Mucosa of descending colon (tissue), 3 donors: ENCODE data around the gene DOCK2. TPM values are rescaled to one million over a fixed set of nuclear protein-coding genes. Genes with fewer than 3 reads are reported as not detected.
A peak's percentile ranks its signal among the peaks of the same experiment; 100 is the strongest.

Experiments
- ATAC-seq: fragments of 200-7000 bp; cut with Tn5 transposase; one replicate; pipeline ENCODE4 v1.9.1; 2020; ENCODE audit warnings: mild to moderate bottlenecking, moderate library complexity
- DNase-seq, 3 donors: peaks; one replicate each; pipeline ENCODE4 v3.0.0-alpha.2; 2020
- H3K36me3 ChIP-seq: fragments of 200-600 bp; one replicate; pipeline ENCODE4 v1.8.0; 2021; ENCODE audit warnings: low read depth, mild to moderate bottlenecking
- H3K4me1 ChIP-seq: fragments of 200-600 bp; one replicate; pipeline ENCODE4 v1.8.0; 2021; ENCODE audit warnings: low read depth, mild to moderate bottlenecking
- H3K4me3 ChIP-seq: fragments of 200-600 bp; one replicate; pipeline ENCODE4 v1.8.0; 2021; ENCODE audit warnings: mild to moderate bottlenecking
- H3K9me3 ChIP-seq: fragments of 200-600 bp; one replicate; pipeline ENCODE4 v1.8.0; 2021; ENCODE audit warnings: mild to moderate bottlenecking
- intact Hi-C, 2 donors: fragments of 100-400 bp; cut with DNase I in 1 of 2; cut with micrococcal nuclease in 1 of 2; formaldehyde crosslinking; loops; one replicate each; pipeline versions ENCODE4 v1.11.0 to v1.11.1; 2022; cut with DNase I, micrococcal nuclease
- total RNA-seq, 3 donors: library from RNA; stranded (reverse); fragmentation: NEBNext Ultra II Directional in 2 of 3; extraction: Animal tissue kit (Norgen Biotek cat#: 25700) in 2 of 3; gene quantifications; one replicate each; pipeline versions ENCODE4 v1.2.1 to v1.2.4, GENCODE V29; 2021 to 2023
- TF ChIP-seq, protein P1 (sequence below): fragments of 200-600 bp; IDR thresholded peaks from one replicate; pipeline ENCODE4 v1.8.0; 2022; ENCODE audit warnings: antibody characterized with exemption, mild to moderate bottlenecking
- donor health status: DM: no; HTN: no; CAD: no; lungs with moderate emphysema.
- donor health status: DM: no; HTN: no; CAD: no.
- donor health status: DM: no; HTN: yes; CAD: no.

Gene DOCK2
- total RNA-seq, 3 donors from 2014 or later = 7.2 to 20.1 (median 18.1) TPM

DNA sequence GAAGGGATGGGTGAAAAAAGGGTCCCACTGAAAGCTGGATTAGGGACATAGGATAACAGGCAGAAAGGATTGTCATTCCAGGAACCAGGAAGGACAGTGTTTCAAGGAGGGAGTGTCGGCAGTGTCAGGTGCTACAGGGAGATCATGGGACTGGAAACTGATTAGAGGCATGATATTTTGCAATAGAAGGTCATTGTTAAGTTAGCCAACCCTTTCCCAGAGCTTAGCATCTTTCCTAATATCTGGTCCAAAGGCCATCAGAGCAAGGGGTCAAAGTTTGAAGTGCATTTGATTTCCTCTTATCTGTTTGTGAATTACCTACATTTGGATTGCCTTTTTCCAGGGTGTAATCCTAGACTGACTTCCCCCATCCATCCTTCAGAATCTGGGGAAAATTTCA, 91.3 kb downstream of the DOCK2 start:
- TF ChIP-seq, protein P1, sequence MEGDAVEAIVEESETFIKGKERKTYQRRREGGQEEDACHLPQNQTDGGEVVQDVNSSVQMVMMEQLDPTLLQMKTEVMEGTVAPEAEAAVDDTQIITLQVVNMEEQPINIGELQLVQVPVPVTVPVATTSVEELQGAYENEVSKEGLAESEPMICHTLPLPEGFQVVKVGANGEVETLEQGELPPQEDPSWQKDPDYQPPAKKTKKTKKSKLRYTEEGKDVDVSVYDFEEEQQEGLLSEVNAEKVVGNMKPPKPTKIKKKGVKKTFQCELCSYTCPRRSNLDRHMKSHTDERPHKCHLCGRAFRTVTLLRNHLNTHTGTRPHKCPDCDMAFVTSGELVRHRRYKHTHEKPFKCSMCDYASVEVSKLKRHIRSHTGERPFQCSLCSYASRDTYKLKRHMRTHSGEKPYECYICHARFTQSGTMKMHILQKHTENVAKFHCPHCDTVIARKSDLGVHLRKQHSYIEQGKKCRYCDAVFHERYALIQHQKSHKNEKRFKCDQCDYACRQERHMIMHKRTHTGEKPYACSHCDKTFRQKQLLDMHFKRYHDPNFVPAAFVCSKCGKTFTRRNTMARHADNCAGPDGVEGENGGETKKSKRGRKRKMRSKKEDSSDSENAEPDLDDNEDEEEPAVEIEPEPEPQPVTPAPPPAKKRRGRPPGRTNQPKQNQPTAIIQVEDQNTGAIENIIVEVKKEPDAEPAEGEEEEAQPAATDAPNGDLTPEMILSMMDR = no peak
- ATAC-seq = peak; percentile 18
- no peaks in the 10 kb centered on the region for H3K36me3 ChIP-seq

DNA sequence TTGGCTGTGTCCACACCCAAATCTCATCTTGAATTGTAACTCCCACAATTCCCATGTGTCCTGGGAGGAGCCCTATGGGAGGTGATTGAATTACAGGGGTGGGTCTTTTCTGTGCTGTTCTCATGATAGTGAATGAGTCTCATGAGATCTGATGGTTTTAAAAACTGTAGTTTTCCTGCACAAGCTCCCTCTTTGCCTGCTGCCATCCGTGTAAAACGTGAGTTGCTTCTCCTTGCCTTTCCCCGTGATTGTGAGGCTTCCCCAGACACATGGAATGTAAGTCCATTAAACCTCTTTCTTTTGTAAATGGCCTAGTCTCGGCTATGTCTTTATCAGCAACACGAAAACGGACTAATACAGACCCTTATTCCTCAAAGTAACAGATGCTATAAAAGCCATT, 94.1 kb downstream of the DOCK2 start:
- DNase-seq = no peak
- ATAC-seq = no peak
- Histone ChIP-seq H3K36me3 (no peaks in the 10 kb centered on the region), H3K4me1 (no peaks in the 10 kb centered on the region), H3K9me3 (no peaks in the 10 kb centered on the region), H3K4me3 (no peak overlapping the region)
- intact Hi-C loops = no loop called here
- TF ChIP-seq, protein P1 = no peak

More for the DNA sequence above, 91.3 kb downstream of the DOCK2 start:
- H3K9me3 ChIP-seq = no peaks in the 10 kb centered on the region
- intact Hi-C loops = no loop called here
- no peak for DNase-seq
- no peaks in the 10 kb centered on the region for H3K4me1 ChIP-seq
- H3K4me3 ChIP-seq = no peak overlapping the region

DNA sequence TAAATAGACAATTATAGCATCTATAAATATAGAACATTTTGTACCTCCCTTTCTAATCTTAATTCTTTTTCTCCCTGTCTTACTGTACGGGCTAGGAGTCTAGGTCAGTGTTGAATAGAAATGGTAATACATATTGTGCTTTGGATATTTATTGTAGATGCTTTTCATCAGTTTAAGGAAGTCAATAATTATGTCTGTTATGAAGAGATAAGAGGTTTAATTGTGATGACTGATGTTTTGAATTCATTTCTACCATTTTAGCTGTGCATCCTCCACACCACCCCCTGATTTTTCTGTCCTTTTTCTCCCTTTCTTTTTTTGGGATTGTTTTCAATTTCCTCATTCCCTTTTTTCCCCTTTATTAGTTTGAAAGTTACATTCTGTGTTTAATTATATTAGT, 95.8 kb downstream of the DOCK2 start:
- TF ChIP-seq, protein P1 = no peak
- intact Hi-C loops = no loop called here
- no peak for ATAC-seq
- H3K9me3 ChIP-seq = no peaks in the 10 kb centered on the region
- H3K36me3 ChIP-seq = no peaks in the 10 kb centered on the region
- no peaks in the 10 kb centered on the region for H3K4me1 ChIP-seq
- DNase-seq = no peak
- H3K4me3 ChIP-seq = no peak overlapping the region

DNA sequence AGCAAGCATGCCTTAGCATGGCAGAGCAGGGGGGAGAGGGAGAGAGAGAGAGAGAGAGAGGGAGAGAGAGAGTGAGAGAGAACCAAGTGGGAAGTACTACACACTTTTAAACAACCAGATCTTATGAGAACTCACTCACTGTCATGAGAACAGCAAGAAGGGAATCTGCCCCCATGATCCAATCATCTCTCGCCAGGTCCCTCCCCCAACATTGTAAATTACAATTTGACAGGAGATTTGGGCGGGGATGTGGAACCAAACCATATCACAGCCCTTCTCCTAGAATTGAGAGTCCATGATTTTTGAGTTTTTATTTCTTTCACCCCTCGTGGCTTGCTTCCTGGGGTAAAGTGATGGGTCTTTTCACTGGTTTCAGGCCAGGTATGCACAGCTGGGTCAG, 98.8 kb downstream of the DOCK2 start:
- TF ChIP-seq, protein P1 = no peak
- H3K9me3 ChIP-seq = no peaks in the 10 kb centered on the region
- intact Hi-C loops = no loop called here
- no peak overlapping the region for H3K4me3 ChIP-seq
- DNase-seq (no peak), ATAC-seq (no peak)
- H3K36me3 ChIP-seq = no peaks in the 10 kb centered on the region
- H3K4me1 ChIP-seq = no peaks in the 10 kb centered on the region

DNA sequence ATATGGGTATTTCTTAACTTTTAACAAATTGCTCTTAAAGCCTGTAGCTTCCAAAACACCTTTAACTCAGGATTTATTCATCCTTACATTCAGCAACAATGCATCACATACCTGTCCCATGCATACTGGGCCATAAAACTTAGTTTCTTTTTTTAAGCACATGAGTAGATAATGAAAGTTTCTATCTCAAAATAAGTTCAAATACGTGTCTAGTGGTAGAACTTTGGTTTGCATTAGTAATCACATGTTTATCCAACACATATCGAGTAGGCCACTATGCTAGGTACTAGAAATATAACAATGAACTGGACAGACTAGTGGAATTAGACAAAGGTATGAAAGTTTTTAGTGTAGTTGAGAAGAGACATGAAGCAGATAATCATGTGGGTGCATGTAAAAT, 99.6 kb downstream of the DOCK2 start:
- no peaks in the 10 kb centered on the region for H3K4me1 ChIP-seq
- ATAC-seq (no peak), DNase-seq (no peak)
- no peak overlapping the region for H3K4me3 ChIP-seq
- TF ChIP-seq, protein P1 = no peak
- H3K36me3 ChIP-seq = no peaks in the 10 kb centered on the region
- H3K9me3 ChIP-seq = no peaks in the 10 kb centered on the region
- intact Hi-C loops = no loop called here

DNA sequence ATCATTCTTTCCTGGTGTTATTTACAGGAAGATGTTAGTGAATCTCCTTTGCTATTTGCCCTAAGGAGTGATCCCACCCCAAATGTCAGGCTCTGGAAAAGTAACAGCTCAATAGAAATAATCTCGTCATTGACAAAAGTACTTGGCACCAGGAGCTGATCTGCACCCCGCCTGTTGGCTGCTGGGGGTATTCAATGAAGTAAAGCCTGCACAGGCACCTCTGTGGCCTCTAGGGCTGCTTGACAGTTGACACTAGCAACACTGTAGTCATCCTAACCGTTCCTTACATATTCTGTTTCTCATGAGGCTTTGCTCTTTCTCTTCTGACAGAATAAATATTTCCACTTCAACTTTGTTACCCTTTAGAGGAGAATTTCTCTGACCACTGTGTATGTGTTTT, 103.4 kb downstream of the DOCK2 start:
- Histone ChIP-seq H3K4me1 (no peaks in the 10 kb centered on the region), H3K9me3 (no peaks in the 10 kb centered on the region), H3K4me3 (no peak overlapping the region), H3K36me3 (no peaks in the 10 kb centered on the region)
- ATAC-seq = no peak
- intact Hi-C loops = no loop called here
- DNase-seq = no peak
- TF ChIP-seq, protein P1 = no peak
